ENCODE results near the gene KRTAP4-7. TPM values are rescaled to one million over a fixed set of nuclear protein-coding genes. Genes with fewer than 3 reads are reported as not detected.
"Not testable (repeated sequence)": the region's sequence is repeated elsewhere in the genome, so short reads cannot be mapped to it uniquely, and the experiment has no call there.

Gene KRTAP4-7
- total RNA-seq, 1 experiment from 2014 or later: not detected

DNA sequence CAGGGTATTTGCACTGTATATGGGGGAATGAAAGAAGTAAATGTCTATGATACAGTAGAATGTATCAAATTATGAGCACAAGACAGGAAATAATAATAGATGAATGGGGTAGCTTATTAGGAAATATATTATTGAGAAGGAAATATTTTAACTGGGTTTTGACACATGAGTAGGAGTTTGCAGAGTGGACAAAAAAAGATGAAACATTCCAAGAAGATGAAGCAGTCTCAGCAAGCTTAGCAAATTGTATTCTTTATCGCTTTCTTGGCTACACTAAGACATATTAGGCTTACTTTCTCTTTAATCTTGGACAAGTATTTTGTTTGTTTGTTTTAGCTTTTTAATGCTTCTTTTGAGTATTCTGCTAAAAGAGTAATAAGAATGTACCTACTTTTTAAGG is 19.9 kb downstream of the KRTAP4-7 start:
- no peak overlapping the region for H3K14ac ChIP-seq (ENCODE audit: insufficient read depth, low read length)
- Mint-ChIP-seq H3K27ac (no peak overlapping the region), H3K9me3 (peaks cover 3 to 5% of the 10 kb centered on the region in 2 experiments; a peak in 4 of 5 replicates), H3K4me3 (no peak overlapping the region), H3K36me3 (ENCODE audit: insufficient read depth in 1 of 3, low read depth in 3 of 3) (peaks cover 4% of the 10 kb centered on the region in 3 experiments; a peak in 5 of 7 replicates), H3K27me3 (ENCODE audit: low read depth) (peaks cover 1% of the 10 kb centered on the region; the same call in 1 of the 2 replicates), H3K4me1 (peaks cover 52% of the 10 kb centered on the region in 2 experiments)
- no peak overlapping the region for H3K4me2 ChIP-seq (ENCODE audit: insufficient read depth, insufficient read length, low read length)
- H3K56ac ChIP-seq (ENCODE audit: insufficient read length, low read depth, low read length): no peak overlapping the region
- H3K4ac ChIP-seq (ENCODE audit: low read depth, low read length): no peak overlapping the region
- no peaks in the 10 kb centered on the region for H3K9me3 ChIP-seq (ENCODE audit: control insufficient read depth, low read depth, low read length)
- H2AFZ ChIP-seq (ENCODE audit: low read length): no peak overlapping the region
- no peak overlapping the region for H4K8ac ChIP-seq (replicated peaks; ENCODE audit: insufficient read length, low read depth, low read length)
- H3K4me1 ChIP-seq (ENCODE audit: insufficient read depth, low read length): peaks cover 6% of the 10 kb centered on the region; the same call in 1 of the 2 replicates
- no peak overlapping the region for H2AK5ac ChIP-seq (ENCODE audit: insufficient read length, low read length)
- H3K23ac ChIP-seq (ENCODE audit: insufficient read length, low read depth, low read length): no peak overlapping the region
- no peaks in the 10 kb centered on the region for H3K23me2 ChIP-seq (ENCODE audit: insufficient read length, low read depth, low read length, poor library complexity, severe bottlenecking)
- H3K27ac ChIP-seq (ENCODE audit: insufficient read length, low read depth, low read length): no peak overlapping the region
- H2BK15ac ChIP-seq (ENCODE audit: low read depth, low read length): no peak overlapping the region
- H3K27me3 ChIP-seq (ENCODE audit: insufficient read depth, low read length): no peaks in the 10 kb centered on the region
- H2BK20ac ChIP-seq (ENCODE audit: low read depth, low read length, poor library complexity, severe bottlenecking): no peak overlapping the region
- H3K18ac ChIP-seq (ENCODE audit: insufficient read length, low read depth, low read length): no peak overlapping the region
- H3T11ph ChIP-seq (ENCODE audit: low read length): no peak overlapping the region
- no peaks in the 10 kb centered on the region for H4K20me1 ChIP-seq (ENCODE audit: control insufficient read depth, insufficient read depth, insufficient read length)
- no CpG with 5 or more reads among the region's 1 CpG for WGBS (ENCODE audit: extremely low coverage, insufficient read length, low lambda C conversion rate)
- no peaks in the 10 kb centered on the region for H3K79me2 ChIP-seq (ENCODE audit: insufficient read depth, low read length)
- no peak overlapping the region for H2BK120ac ChIP-seq (ENCODE audit: low read depth, low read length, poor library complexity, severe bottlenecking)
- H2BK5ac ChIP-seq (ENCODE audit: insufficient read length, low read length): no peak overlapping the region
- no peak overlapping the region for H4K91ac ChIP-seq (ENCODE audit: insufficient read length, low read depth, low read length)
- no peaks in the 10 kb centered on the region for H3K79me1 ChIP-seq (ENCODE audit: insufficient read depth, low read depth, low read length, poor library complexity, severe bottlenecking)
- no peak overlapping the region for H3K9ac ChIP-seq (ENCODE audit: extremely low read depth, insufficient read length, low read length)
- TF ChIP-seq, protein P1, sequence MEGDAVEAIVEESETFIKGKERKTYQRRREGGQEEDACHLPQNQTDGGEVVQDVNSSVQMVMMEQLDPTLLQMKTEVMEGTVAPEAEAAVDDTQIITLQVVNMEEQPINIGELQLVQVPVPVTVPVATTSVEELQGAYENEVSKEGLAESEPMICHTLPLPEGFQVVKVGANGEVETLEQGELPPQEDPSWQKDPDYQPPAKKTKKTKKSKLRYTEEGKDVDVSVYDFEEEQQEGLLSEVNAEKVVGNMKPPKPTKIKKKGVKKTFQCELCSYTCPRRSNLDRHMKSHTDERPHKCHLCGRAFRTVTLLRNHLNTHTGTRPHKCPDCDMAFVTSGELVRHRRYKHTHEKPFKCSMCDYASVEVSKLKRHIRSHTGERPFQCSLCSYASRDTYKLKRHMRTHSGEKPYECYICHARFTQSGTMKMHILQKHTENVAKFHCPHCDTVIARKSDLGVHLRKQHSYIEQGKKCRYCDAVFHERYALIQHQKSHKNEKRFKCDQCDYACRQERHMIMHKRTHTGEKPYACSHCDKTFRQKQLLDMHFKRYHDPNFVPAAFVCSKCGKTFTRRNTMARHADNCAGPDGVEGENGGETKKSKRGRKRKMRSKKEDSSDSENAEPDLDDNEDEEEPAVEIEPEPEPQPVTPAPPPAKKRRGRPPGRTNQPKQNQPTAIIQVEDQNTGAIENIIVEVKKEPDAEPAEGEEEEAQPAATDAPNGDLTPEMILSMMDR (conservative IDR thresholded peaks at IDR 0.05): no peak
- no peak for DNase-seq
- H2BK12ac ChIP-seq (ENCODE audit: insufficient read length, low read depth, low read length): no peak overlapping the region
- no peak overlapping the region for H4K5ac ChIP-seq (ENCODE audit: insufficient read length, low read depth, low read length)

DNA sequence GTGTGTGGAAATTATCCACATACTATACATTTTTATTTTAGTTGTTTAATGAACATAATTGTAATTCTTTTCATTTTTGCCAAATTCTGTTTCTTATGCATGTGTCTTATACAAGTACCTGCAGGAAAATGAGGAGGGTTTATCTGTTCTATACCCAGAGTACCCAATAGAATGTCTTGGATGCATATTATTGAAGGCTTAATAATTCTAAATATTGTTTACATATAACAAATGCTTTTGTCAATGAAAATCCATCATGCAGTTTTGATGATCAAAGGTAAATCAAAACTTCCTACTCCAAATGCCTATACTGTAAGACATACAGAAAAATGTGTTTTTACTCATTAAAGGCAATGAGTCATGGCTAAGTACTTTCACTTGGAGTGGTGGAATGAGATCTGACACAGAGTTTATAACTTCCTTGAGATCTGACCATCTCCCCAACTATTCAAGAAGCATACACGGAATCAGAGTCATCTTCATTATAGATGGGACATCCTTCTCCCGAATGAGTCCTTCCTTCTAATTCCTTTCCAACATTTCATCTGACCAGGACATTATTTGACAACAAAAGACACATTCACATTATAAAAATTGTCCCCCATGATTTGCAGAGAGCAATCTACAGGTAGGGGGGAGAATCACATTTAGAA is 20.6 kb downstream of the KRTAP4-7 start:
- H4K20me1 ChIP-seq (ENCODE audit: control insufficient read depth, insufficient read depth, insufficient read length); H4K8ac ChIP-seq (replicated peaks; ENCODE audit: insufficient read length, low read depth, low read length); H2BK12ac ChIP-seq (ENCODE audit: insufficient read length, low read depth, low read length); H4K91ac ChIP-seq (ENCODE audit: insufficient read length, low read depth, low read length); H2BK120ac ChIP-seq (ENCODE audit: low read depth, low read length, poor library complexity, severe bottlenecking); H4K5ac ChIP-seq (ENCODE audit: insufficient read length, low read depth, low read length); H3K9me3 ChIP-seq (ENCODE audit: control insufficient read depth, low read depth, low read length); H3K23me2 ChIP-seq (ENCODE audit: insufficient read length, low read depth, low read length, poor library complexity, severe bottlenecking); H3K36me3 Mint-ChIP-seq (ENCODE audit: insufficient read depth in 1 of 3, low read depth in 3 of 3); H3K27ac Mint-ChIP-seq; H2BK20ac ChIP-seq (ENCODE audit: low read depth, low read length, poor library complexity, severe bottlenecking); H3K9me3 Mint-ChIP-seq; H2BK15ac ChIP-seq (ENCODE audit: low read depth, low read length); H3K56ac ChIP-seq (ENCODE audit: insufficient read length, low read depth, low read length); H3K14ac ChIP-seq (ENCODE audit: insufficient read depth, low read length); H3K23ac ChIP-seq (ENCODE audit: insufficient read length, low read depth, low read length); H3K4me3 Mint-ChIP-seq; H3K18ac ChIP-seq (ENCODE audit: insufficient read length, low read depth, low read length); H3K4me2 ChIP-seq (ENCODE audit: insufficient read depth, insufficient read length, low read length); H3T11ph ChIP-seq (ENCODE audit: low read length); H3K27me3 ChIP-seq (ENCODE audit: insufficient read depth, low read length); DNase-seq; H3K4me1 ChIP-seq (ENCODE audit: insufficient read depth, low read length); H3K27me3 Mint-ChIP-seq (ENCODE audit: low read depth); H2AFZ ChIP-seq (ENCODE audit: low read length); H2AK5ac ChIP-seq (ENCODE audit: insufficient read length, low read length); H3K27ac ChIP-seq (ENCODE audit: insufficient read length, low read depth, low read length); H3K79me2 ChIP-seq (ENCODE audit: insufficient read depth, low read length); H3K4ac ChIP-seq (ENCODE audit: low read depth, low read length); H2BK5ac ChIP-seq (ENCODE audit: insufficient read length, low read length); H3K9ac ChIP-seq (ENCODE audit: extremely low read depth, insufficient read length, low read length); H3K79me1 ChIP-seq (ENCODE audit: insufficient read depth, low read depth, low read length, poor library complexity, severe bottlenecking): not testable (repeated sequence)
- no CpG with 5 or more reads among the region's 2 CpGs for WGBS (ENCODE audit: extremely low coverage, insufficient read length, low lambda C conversion rate)
- H3K4me1 Mint-ChIP-seq: peaks cover 53 to 54% of the 10 kb centered on the region in 2 experiments
